ENCODE results near the gene NDUFA11.

Gene NDUFA11

GRCh38 chr19:5892772-5893275, 10.8 kb downstream of the NDUFA11 start:
- Histone ChIP-seq H3K27me3 (ENCODE audit: control insufficient read depth, low read length) (peaks cover 3% of the 10 kb centered on the region), H3K4me2 (ENCODE audit: low read length) (no peak overlapping the region), H3K27ac (ENCODE audit: low read depth, low read length) (no peak overlapping the region), H3K36me3 (ENCODE audit: control insufficient read depth, low read length) (peaks cover 20% of the 10 kb centered on the region), H3F3A (ENCODE audit: control insufficient read depth, insufficient read depth) (0 out of 2 replicates have a peak, but pooled peaks cover 5% of the 10 kb centered on the region), H3K9me3 (ENCODE audit: control insufficient read depth, insufficient read depth, low read length) (no peaks in the 10 kb centered on the region), H3K9me2 (replicated peaks; ENCODE audit: control insufficient read depth, low read length) (no peaks in the 10 kb centered on the region), H3K79me2 (ENCODE audit: control insufficient read depth, low read length) (peaks cover 6% of the 10 kb centered on the region), H3K4me1 (ENCODE audit: control insufficient read depth, low read length) (no peaks in the 10 kb centered on the region), H4K20me1 (ENCODE audit: control insufficient read depth, insufficient read depth, low read depth, low read length) (no peaks in the 10 kb centered on the region), H3K4me3 (ENCODE audit: low read length) (no peak overlapping the region)
- no peak for TF ChIP-seq CTCF (IDR thresholded peaks at IDR 0.05; ENCODE audit: low read depth, low read length, poor library complexity, severe bottlenecking)
- no peak for TF ChIP-seq EZH2phosphoT487 (IDR thresholded peaks at IDR 0.05; ENCODE audit: borderline replicate concordance, low read length)

- Histone ChIP-seq H3K4me1 (ENCODE audit: control insufficient read depth, low read length) (no peaks in the 10 kb centered on the region), H3K4me2 (ENCODE audit: low read length) (no peak overlapping the region), H3F3A (ENCODE audit: control insufficient read depth, insufficient read depth) (0 out of 2 replicates have a peak, but pooled peaks cover 5% of the 10 kb centered on the region), H3K27ac (ENCODE audit: low read depth, low read length) (no peak overlapping the region), H3K9me2 (replicated peaks; ENCODE audit: control insufficient read depth, low read length) (no peaks in the 10 kb centered on the region), H3K4me3 (ENCODE audit: low read length) (no peak overlapping the region), H3K79me2 (ENCODE audit: control insufficient read depth, low read length) (no peaks in the 10 kb centered on the region), H3K36me3 (ENCODE audit: control insufficient read depth, low read length) (peaks cover 20% of the 10 kb centered on the region), H4K20me1 (ENCODE audit: control insufficient read depth, insufficient read depth, low read depth, low read length) (no peaks in the 10 kb centered on the region), H3K9me3 (ENCODE audit: control insufficient read depth, insufficient read depth, low read length) (no peaks in the 10 kb centered on the region), H3K27me3 (ENCODE audit: control insufficient read depth, low read length) (peaks cover 3% of the 10 kb centered on the region)
- TF ChIP-seq CTCF (IDR thresholded peaks at IDR 0.05; ENCODE audit: low read depth, low read length, poor library complexity, severe bottlenecking) (peak; percentile 67), EZH2phosphoT487 (IDR thresholded peaks at IDR 0.05; ENCODE audit: borderline replicate concordance, low read length) (no peak)
Observed at GRCh38 chr19:5891938-5892771, 11.4 kb downstream of the NDUFA11 start.

GRCh38 chr19:5891572-5891937, 12.0 kb downstream of the NDUFA11 start:
- 0 out of 2 replicates have a peak, but pooled peaks cover 5% of the 10 kb centered on the region for H3F3A ChIP-seq (ENCODE audit: control insufficient read depth, insufficient read depth)
- H3K9me2 ChIP-seq (replicated peaks; ENCODE audit: control insufficient read depth, low read length) = no peaks in the 10 kb centered on the region
- H3K27me3 ChIP-seq (ENCODE audit: control insufficient read depth, low read length) = peaks cover 3% of the 10 kb centered on the region
- peaks cover 14% of the 10 kb centered on the region for H3K36me3 ChIP-seq (ENCODE audit: control insufficient read depth, low read length)
- TF ChIP-seq CTCF (IDR thresholded peaks at IDR 0.05; ENCODE audit: low read depth, low read length, poor library complexity, severe bottlenecking) (no peak), EZH2phosphoT487 (IDR thresholded peaks at IDR 0.05; ENCODE audit: borderline replicate concordance, low read length) (no peak)
- no peaks in the 10 kb centered on the region for H4K20me1 ChIP-seq (ENCODE audit: control insufficient read depth, insufficient read depth, low read depth, low read length)
- no peak overlapping the region for H3K27ac ChIP-seq (ENCODE audit: low read depth, low read length)
- no peaks in the 10 kb centered on the region for H3K4me1 ChIP-seq (ENCODE audit: control insufficient read depth, low read length)
- H3K4me2 ChIP-seq (ENCODE audit: low read length) = no peak overlapping the region
- no peak overlapping the region for H3K4me3 ChIP-seq (ENCODE audit: low read length)
- H3K9me3 ChIP-seq (ENCODE audit: control insufficient read depth, insufficient read depth, low read length) = no peaks in the 10 kb centered on the region
- H3K79me2 ChIP-seq (ENCODE audit: control insufficient read depth, low read length) = no peaks in the 10 kb centered on the region

Data from DOHH2 (cell line).